Measurements from ENCODE around the gene SLPI.

The SLPI gene

DNA sequence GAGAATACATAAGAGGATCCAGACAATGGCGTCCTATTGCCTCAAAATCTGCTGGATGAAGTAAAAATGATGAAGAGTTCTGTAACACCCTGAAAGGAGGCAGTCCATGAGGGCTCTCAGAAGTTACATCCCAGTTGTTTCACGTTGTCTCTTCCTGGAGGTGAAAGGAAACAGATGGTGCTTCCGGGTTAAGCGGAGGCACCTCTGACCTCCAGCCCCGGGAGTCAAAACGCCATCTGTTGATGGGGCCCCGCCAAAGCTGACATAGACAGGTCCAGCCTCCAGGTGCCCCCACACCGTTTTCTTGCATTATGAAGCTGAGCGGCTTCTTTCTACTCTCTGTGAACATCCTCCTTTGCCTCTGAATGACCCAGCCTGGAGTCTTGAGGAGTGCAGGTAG is 23.7 kb downstream of the SLPI start:
- TF ChIP-seq, protein P1, sequence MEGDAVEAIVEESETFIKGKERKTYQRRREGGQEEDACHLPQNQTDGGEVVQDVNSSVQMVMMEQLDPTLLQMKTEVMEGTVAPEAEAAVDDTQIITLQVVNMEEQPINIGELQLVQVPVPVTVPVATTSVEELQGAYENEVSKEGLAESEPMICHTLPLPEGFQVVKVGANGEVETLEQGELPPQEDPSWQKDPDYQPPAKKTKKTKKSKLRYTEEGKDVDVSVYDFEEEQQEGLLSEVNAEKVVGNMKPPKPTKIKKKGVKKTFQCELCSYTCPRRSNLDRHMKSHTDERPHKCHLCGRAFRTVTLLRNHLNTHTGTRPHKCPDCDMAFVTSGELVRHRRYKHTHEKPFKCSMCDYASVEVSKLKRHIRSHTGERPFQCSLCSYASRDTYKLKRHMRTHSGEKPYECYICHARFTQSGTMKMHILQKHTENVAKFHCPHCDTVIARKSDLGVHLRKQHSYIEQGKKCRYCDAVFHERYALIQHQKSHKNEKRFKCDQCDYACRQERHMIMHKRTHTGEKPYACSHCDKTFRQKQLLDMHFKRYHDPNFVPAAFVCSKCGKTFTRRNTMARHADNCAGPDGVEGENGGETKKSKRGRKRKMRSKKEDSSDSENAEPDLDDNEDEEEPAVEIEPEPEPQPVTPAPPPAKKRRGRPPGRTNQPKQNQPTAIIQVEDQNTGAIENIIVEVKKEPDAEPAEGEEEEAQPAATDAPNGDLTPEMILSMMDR (IDR thresholded peaks at IDR 0.05; ENCODE audit: control extremely low read depth, extremely low read depth, low read depth, missing control alignments) = no peak
- CTCF ChIA-PET = interaction anchor here (0.9 kb wide), 1 partner anchor 135 kb away, joined by 3 read pairs; no protein-coding TSS in a partner anchor
- DNase-seq (ENCODE audit: extremely low spot score) = no peak
- POLR2A ChIA-PET = no interaction called here

DNA sequence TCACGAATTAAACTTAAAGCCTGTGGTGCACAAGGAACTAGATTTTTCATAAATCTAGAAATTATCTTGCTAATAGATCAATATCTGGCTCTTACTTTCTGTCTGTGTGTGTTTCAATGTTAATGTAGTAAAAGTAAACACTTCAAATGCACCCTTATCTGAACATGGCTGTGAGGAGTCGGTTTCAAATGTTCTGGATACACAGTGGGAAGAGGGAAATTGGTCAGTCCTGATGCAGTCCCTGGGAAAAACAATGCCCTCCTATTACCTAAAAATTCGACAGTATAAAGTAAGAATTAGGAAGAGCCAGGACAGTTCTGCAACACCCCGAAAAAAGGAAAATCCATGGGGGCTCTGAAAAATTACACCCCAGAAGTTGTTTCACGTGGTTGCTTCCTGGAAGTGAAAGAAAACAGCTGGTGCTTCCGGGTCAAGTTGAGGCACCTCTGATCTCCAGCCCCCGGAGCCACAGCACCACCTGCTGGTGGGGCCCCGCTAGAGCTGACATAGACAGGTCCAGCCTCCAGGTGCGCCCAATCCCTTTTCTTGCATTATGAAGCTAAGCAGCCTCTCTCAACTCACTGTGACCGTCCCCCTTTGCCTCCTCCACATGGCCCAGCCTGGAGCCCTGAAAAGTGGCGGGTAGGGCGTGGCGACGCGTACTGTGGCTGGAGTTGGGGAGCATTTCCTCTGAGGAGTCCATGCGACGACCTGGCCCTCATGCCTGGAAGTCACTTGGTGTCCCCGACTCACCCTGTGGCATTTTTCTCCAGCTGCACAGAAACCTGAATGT is 24.9 kb downstream of the SLPI start:
- POLR2A ChIA-PET = no interaction called here
- TF ChIP-seq, protein P1 (IDR thresholded peaks at IDR 0.05; ENCODE audit: control extremely low read depth, extremely low read depth, low read depth, missing control alignments) = peak; percentile 27

DNA sequence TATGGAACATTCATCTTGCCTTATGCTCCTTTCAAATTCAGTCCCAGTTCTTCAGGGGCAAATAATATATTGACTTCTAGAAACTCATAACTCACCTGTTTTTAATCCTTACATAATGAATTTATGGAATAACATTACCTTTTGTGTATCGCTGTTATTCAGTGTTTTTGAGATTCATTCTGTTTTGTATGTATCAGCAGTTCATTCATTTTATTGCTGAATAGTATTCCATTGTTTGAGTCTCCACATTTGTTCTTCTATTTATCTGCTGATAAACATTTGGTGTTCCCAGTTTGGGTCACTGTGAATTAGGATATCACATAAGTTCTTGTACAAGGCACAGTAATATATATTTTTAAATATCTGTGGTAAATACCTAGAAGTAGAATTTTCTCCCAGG is 28.1 kb downstream of the SLPI start:
- TF ChIP-seq, protein P1 (IDR thresholded peaks at IDR 0.05; ENCODE audit: control extremely low read depth, extremely low read depth, low read depth, missing control alignments) = no peak
- no peak for DNase-seq (ENCODE audit: extremely low spot score)
- POLR2A ChIA-PET = no interaction called here
- CTCF ChIA-PET = no interaction called here

More for the DNA sequence above, 24.9 kb downstream of the SLPI start:
- DNase-seq (ENCODE audit: extremely low spot score) = peak; percentile 26
- CTCF ChIA-PET = interaction anchor here (0.7 to 1.7 kb wide), 3 partner anchors 11 to 133 kb away, joined by 3 to 4 read pairs (median 3); partner anchors contain the start of gene SLPI

DNA sequence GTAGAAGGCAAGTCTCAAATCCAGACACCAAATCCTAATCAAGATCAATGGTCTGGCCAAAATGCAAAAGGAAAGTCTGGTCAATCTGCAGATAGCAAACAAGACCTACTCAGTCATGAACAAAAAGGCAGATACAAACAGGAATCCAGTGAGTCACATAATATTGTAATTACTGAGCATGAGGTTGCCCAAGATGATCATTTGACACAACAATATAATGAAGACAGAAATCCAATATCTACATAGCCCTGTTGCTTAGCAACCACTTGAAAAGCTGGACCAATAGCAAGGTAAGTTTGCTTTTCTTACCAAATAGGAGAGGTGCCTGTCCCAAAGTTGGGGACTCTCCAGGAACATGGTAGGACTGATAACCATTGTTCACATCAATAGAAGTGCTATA is 31.2 kb downstream of the SLPI start:
- POLR2A ChIA-PET = no interaction called here
- no peak for DNase-seq (ENCODE audit: extremely low spot score)
- CTCF ChIA-PET = no interaction called here
- TF ChIP-seq, protein P1 (IDR thresholded peaks at IDR 0.05; ENCODE audit: control extremely low read depth, extremely low read depth, low read depth, missing control alignments) = no peak

DNA sequence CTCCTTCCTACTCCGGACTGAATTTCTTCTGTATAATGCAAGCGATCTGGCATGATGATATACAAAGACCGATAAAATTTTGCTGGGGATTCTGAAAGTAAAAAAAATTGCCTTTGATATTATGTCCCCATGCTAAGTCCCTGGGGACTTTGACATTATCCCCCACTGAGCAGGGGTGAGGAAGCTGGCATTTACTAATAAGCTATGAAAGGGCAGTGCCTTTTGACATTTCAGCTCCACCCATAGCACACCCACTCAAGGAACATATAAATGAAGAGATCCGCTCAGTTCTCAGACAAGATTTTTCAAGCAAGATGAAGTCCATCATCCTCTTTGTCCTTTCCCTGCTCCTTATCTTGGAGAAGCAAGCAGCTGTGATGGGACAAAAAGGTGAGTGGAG is 33.3 kb downstream of the SLPI start, which contains the start of gene SEMG2:
Gene SEMG2, plus strand, starts transcription at position 298 of the 400 bp plus-strand sequence. Its CDS starts 17 bp downstream, at position 315.
- DNase-seq (ENCODE audit: extremely low spot score) = no peak
- TF ChIP-seq, protein P1 (IDR thresholded peaks at IDR 0.05; ENCODE audit: control extremely low read depth, extremely low read depth, low read depth, missing control alignments) = no peak
- ChIA-PET CTCF (interaction anchor here (1.3 kb wide), 1 partner anchor 73 kb away, joined by 4 read pairs; no protein-coding TSS in a partner anchor), POLR2A (no interaction called here)

DNA sequence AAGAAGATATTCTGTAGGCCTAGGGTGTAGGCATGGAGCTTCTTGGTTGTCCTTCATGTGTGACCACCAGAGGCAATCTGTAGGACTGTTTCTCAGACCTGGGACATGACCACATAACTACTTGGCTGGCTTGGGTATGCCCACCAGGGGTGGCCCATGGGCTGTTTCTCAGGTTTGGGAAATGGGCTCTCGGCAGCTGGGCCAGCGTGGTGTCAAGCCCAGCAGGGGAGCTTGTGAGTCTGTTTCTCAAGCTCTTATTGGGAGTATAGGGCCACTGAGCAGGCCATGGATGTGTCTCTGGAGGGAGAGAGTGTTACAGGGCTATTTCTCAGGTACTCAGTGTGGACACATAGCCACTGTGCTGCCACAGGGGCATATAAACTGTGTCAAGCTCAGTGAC is 35.7 kb downstream of the SLPI start:
- TF ChIP-seq, protein P1 (IDR thresholded peaks at IDR 0.05; ENCODE audit: control extremely low read depth, extremely low read depth, low read depth, missing control alignments) = no peak
- no peak for DNase-seq (ENCODE audit: extremely low spot score)
- ChIA-PET POLR2A (no interaction called here), CTCF (interaction anchor here (0.8 to 1.7 kb wide), 2 partner anchors 11 to 93 kb away, joined by 3 to 4 read pairs; no protein-coding TSS in a partner anchor)
